Stomach (tissue), 9 donors: ENCODE results near the gene FSIP1. TPM values are rescaled to one million over a fixed set of nuclear protein-coding genes. Genes with fewer than 3 reads are reported as not detected.

ENCODE experiments used
- DNase-seq, 2 donors: peaks; one replicate each; pipeline versions ENCODE4 v3.0.0 to v3.0.0-alpha.2; 2013 to 2019
- H3K27ac ChIP-seq, 5 donors: fragments of 200-600 bp in 4 of 5; sonication (generic) in 4 of 5; one replicate each; pipeline ENCODE4 v1.5.1; 2013 to 2019; ENCODE audit warnings: mild to moderate bottlenecking in 1 of 5, moderate library complexity in 1 of 5
- H3K27me3 ChIP-seq, 3 donors: fragments of 200-600 bp; sonication (generic); one replicate each; pipeline ENCODE4 v1.5.1; 2017 to 2019; ENCODE audit warnings: mixed run types in 1 of 3
- H3K36me3 ChIP-seq, 4 donors: fragments of 200-600 bp; sonication (generic); 1 replicate in 3 of 4; 2 replicates in 1 of 4; pipeline ENCODE4 v1.5.1; 2016 to 2019
- H3K4me1 ChIP-seq, 4 donors: fragments of 200-600 bp; sonication (generic); one replicate each; pipeline ENCODE4 v1.5.1; 2016 to 2019
- H3K4me3 ChIP-seq, 4 donors: fragments of 200-600 bp; sonication (generic) in 3 of 4; one replicate each; pipeline ENCODE4 v1.5.1; 2016 to 2019; ENCODE audit warnings: mild to moderate bottlenecking in 1 of 4
- H3K9me3 ChIP-seq, 4 donors: fragments of 200-600 bp; sonication (generic); one replicate each; pipeline ENCODE4 v1.5.1; 2016 to 2019
- EP300 ChIP-seq: sonication (generic); formaldehyde crosslinking; IDR thresholded peaks from one replicate; pipeline ENCODE4 v1.6.1; 2017; ENCODE audit warnings: antibody characterized with exemption
- POLR2A ChIP-seq, 4 donors: fragments of 450-650 bp; IDR thresholded peaks; one replicate each; pipeline ENCODE4 v1.6.1; 2016; ENCODE audit warnings: antibody characterized with exemption in 4 of 4, control low read depth in 2 of 4, mild to moderate bottlenecking in 1 of 4, moderate library complexity in 1 of 4
- POLR2AphosphoS5 ChIP-seq, 3 donors: sonication (generic); formaldehyde crosslinking; IDR thresholded peaks; one replicate each; pipeline ENCODE4 v1.6.1; 2016; ENCODE audit warnings: antibody characterized with exemption in 3 of 3
- WGBS, 5 donors: extraction: QIAGEN DNeasy Blood & Tissue Kit in 3 of 5; methylation state at CpG; one replicate each; pipeline versions ENCODE4 v1.1.5 to v1.1.7; 2013 to 2018; 5-methylcytosine and 5-hydroxymethylcytosine counted together
- intact Hi-C: fragments of 100-400 bp; cut with DNase I; formaldehyde crosslinking; loops from one replicate; pipeline ENCODE4 v1.15.1; 2023; ENCODE audit warnings: low total_unique reads
- polyA plus RNA-seq, 3 donors: library from polyadenylated mRNA; stranded (reverse); fragments of 200-250 nt; gene quantifications; one replicate each; pipeline ENCODE4 v1.2.3, GENCODE V29; 2013
- total RNA-seq, 5 donors: library from RNA; depleted of rRNA; stranded (reverse); fragments of >200 nt; gene quantifications; one replicate each; pipeline versions ENCODE4 v1.1.0 to v1.2.3, GENCODE V29; 2014 to 2016
- TF ChIP-seq, protein P1 (sequence below), 7 experiments: fragments of 450-650 bp in 4 of 7; fragments of 200-600 bp in 3 of 7; sonication (generic) in 3 of 7; IDR thresholded peaks; one replicate each; pipeline ENCODE4 v1.5.1; 2016 to 2019; ENCODE audit warnings: antibody characterized with exemption in 7 of 7, control low read depth in 2 of 7, mild to moderate bottlenecking in 1 of 7
- donor health status: healthy with polysubstance abuse.
- donor health status: Bipolar disorder and iron deficiency.
- donor health status: healthy.

FSIP1 gene
- total and polyA plus RNA-seq, 8 donors = 0.08 to 141 (median 0.66) TPM

DNA sequence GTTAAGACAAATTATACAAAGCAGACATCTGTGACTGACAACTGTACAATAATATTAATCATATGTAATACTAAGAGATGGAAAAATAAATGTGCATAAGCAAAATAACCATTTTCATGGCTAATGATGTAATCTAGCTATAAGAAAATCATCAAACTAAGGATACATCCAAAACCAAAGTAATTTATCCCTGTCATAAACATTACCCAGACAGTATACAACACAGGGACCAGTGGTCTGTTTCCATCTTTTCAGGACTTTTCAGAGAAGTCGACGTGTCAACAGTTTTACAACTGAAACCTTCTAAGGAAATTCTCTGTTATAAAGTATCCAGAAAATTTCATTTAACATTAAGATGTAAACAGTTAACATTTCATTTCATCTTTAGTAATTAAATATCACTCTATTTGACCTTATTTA is 190.7 kb downstream of the FSIP1 start:
- H3K4me3 ChIP-seq = no peak overlapping the region

DNA sequence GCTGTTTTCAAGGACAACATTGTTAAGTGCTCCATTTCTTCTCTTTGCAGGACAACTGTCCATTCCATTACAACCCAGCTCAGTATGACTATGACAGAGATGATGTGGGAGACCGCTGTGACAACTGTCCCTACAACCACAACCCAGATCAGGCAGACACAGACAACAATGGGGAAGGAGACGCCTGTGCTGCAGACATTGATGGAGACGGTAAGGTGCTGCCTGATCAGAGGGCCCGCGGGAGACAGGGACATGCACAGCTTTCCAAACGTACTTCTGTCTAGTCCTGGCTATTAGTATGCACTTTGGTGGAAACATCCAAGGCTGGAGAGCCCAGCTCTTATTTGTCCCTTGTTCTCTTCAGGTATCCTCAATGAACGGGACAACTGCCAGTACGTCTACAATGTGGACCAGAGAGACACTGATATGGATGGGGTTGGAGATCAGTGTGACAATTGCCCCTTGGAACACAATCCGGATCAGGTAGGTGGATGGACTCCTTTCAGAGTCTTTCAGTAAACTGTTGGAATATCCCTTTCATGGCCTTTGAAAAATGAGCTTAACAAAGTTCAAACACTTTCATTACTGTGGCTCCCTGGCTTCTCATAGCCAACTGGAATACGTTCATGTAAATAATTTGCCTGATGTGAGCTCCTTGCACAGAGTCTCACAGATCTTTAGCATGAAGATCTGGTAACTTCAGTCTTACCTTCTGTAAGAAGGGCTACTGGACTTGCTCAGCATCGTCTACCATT is 191.3 kb downstream of the FSIP1 start:
- no peak for DNase-seq
- Histone ChIP-seq H3K4me3 (no peak overlapping the region), H3K36me3 (peaks cover 50 to 100% (median 98%) of the 10 kb centered on the region in 4 donors), H3K27me3 (no peaks in the 10 kb centered on the region), H3K4me1 (peaks cover 6 to 43% (median 13%) of the 10 kb centered on the region in 4 donors), H3K9me3 (no peaks in the 10 kb centered on the region), H3K27ac (no peak overlapping the region)
- intact Hi-C loops = no loop called here
- TF ChIP-seq EP300 = no peak
- no peak for TF ChIP-seq POLR2A (IDR thresholded peaks at IDR 0.05)
- peak in 1 of 3 donors; percentile 25 for TF ChIP-seq POLR2AphosphoS5 (IDR thresholded peaks at IDR 0.05)
- WGBS, 5 donors = 77 to 88% (median 84%) methylated on average over 11 of the region's 11 CpGs

More for the DNA sequence above, 190.7 kb downstream of the FSIP1 start:
- no peak for TF ChIP-seq POLR2AphosphoS5 (IDR thresholded peaks at IDR 0.05)
- H3K36me3 ChIP-seq = peaks cover 50 to 98% (median 95%) of the 10 kb centered on the region in 4 donors
- intact Hi-C loops = no loop called here
- WGBS, 5 donors = 81 to 90% (median 88%) methylated on average over 2 of the region's 2 CpGs
- no peak overlapping the region for H3K27ac ChIP-seq
- no peak for DNase-seq
- H3K4me1 ChIP-seq = peaks cover 6 to 38% (median 12%) of the 10 kb centered on the region in 4 donors
- no peaks in the 10 kb centered on the region for H3K27me3 ChIP-seq
- H3K9me3 ChIP-seq = no peaks in the 10 kb centered on the region

DNA sequence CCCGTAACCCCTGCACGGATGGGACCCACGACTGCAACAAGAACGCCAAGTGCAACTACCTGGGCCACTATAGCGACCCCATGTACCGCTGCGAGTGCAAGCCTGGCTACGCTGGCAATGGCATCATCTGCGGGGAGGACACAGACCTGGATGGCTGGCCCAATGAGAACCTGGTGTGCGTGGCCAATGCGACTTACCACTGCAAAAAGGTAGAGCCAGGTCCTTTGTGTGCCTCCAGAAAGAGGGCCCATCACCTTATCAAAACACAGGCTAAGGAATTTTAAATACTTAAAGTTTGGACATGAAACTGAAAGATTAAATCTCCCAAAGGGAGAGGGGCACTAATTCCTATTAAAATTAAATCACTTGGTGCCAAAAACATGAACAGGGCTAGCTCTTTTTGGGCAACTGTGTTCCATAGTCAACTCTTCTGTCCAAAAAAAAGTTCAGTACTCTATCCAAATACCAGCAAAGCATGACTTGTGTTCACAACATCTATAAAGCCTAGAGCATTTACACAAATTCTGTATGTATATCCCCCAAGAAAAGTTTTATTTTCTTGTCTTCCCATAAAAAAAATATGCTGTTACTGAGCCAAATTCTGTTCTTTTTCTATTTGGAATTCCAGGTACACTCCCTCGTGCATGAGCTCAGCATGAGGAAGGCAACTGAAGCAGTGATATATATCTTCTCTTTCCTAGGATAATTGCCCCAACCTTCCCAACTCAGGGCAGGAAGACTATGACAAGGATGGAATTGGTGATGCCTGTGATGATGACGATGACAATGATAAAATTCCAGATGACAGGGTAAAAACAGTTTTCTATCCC is 192.6 kb downstream of the FSIP1 start:
- 88 to 95% (median 93%) methylated on average over 12 to 13 of the region's 13 CpGs for WGBS, 5 donors
- peaks cover 11 to 55% (median 25%) of the 10 kb centered on the region in 4 donors for H3K4me1 ChIP-seq
- intact Hi-C loops = no loop called here
- no peaks in the 10 kb centered on the region for H3K27me3 ChIP-seq
- no peak overlapping the region for H3K27ac ChIP-seq
- H3K4me3 ChIP-seq = peak overlapping the region in 1 of 4 donors; percentile 76
- peaks cover 55 to 100% (median 99%) of the 10 kb centered on the region in 4 donors for H3K36me3 ChIP-seq
- no peak for TF ChIP-seq POLR2A (IDR thresholded peaks at IDR 0.05)
- TF ChIP-seq POLR2AphosphoS5 (IDR thresholded peaks at IDR 0.05) = peak in 2 of 3 donors; percentile 62 to 74
- TF ChIP-seq, protein P1, sequence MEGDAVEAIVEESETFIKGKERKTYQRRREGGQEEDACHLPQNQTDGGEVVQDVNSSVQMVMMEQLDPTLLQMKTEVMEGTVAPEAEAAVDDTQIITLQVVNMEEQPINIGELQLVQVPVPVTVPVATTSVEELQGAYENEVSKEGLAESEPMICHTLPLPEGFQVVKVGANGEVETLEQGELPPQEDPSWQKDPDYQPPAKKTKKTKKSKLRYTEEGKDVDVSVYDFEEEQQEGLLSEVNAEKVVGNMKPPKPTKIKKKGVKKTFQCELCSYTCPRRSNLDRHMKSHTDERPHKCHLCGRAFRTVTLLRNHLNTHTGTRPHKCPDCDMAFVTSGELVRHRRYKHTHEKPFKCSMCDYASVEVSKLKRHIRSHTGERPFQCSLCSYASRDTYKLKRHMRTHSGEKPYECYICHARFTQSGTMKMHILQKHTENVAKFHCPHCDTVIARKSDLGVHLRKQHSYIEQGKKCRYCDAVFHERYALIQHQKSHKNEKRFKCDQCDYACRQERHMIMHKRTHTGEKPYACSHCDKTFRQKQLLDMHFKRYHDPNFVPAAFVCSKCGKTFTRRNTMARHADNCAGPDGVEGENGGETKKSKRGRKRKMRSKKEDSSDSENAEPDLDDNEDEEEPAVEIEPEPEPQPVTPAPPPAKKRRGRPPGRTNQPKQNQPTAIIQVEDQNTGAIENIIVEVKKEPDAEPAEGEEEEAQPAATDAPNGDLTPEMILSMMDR (IDR thresholded peaks at IDR 0.05) = no peak
- no peak for TF ChIP-seq EP300
- no peaks in the 10 kb centered on the region for H3K9me3 ChIP-seq
- DNase-seq = no peak

DNA sequence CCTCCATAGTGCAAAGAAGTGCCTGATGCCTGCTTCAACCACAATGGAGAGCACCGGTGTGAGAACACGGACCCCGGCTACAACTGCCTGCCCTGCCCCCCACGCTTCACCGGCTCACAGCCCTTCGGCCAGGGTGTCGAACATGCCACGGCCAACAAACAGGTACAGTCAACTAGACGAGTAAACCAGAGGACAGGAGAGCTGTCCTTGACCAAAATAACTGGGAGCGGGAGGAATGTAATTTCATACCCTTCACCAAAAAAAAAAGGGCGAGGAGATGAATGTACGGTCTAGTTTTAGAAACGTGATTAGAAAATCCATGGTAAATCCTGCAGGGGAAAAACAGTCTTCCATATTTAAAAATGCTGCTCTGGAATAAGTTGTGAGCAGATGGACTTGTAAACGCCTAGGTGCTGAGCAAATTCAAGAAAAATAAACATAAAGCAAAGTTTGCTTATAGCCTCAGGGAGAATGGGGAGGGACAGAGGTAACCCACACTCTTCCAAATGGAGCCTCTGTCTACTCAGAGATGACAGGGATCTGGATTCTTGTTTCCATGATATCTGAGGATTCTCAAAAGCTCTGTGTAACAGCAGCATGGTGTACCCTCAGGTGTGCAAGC is 193.3 kb downstream of the FSIP1 start:
- Histone ChIP-seq H3K27me3 (no peaks in the 10 kb centered on the region), H3K9me3 (no peaks in the 10 kb centered on the region), H3K4me1 (peaks cover 17 to 62% (median 29%) of the 10 kb centered on the region in 4 donors), H3K4me3 (peak overlapping the region in 1 of 4 donors; percentile 76), H3K27ac (no peak overlapping the region), H3K36me3 (peaks cover 51 to 100% (median 99%) of the 10 kb centered on the region in 4 donors)
- TF ChIP-seq, protein P1 (IDR thresholded peaks at IDR 0.05) = no peak
- peak in 1 of 3 donors; percentile 6 for TF ChIP-seq POLR2AphosphoS5 (IDR thresholded peaks at IDR 0.05)
- 88 to 92% (median 91%) methylated on average over 14 of the region's 14 CpGs for WGBS, 5 donors
- intact Hi-C loops = no loop called here
- no peak for DNase-seq
